Liver (tissue), 9 donors: ENCODE data around the gene UGGT2. TPM values are rescaled to one million over a fixed set of nuclear protein-coding genes. Genes with fewer than 3 reads are reported as not detected.

Source experiments
- DNase-seq: peaks from one replicate; pipeline ENCODE4 v3.0.0-alpha.2; 2017; ENCODE audit warnings: low spot score
- H3K27ac ChIP-seq, 2 donors: one replicate each; pipeline ENCODE4 v1.7.0; 2013; ENCODE audit warnings: inconsistent platforms in 2 of 2, low read length in 2 of 2, control low read depth in 1 of 2, low read depth in 1 of 2, mild to moderate bottlenecking in 1 of 2
- H3K27me3 ChIP-seq, 4 donors: one replicate each; pipeline versions ENCODE4 v1.6.1 to v1.7.0; 2013; ENCODE audit warnings: low read length in 3 of 4, inconsistent platforms in 1 of 4, mild to moderate bottlenecking in 1 of 4, moderate library complexity in 1 of 4; ENCODE audit not compliant: control insufficient read depth in 4 of 4, insufficient read depth in 4 of 4
- H3K36me3 ChIP-seq, 4 donors: one replicate each; pipeline versions ENCODE4 v1.6.1 to v1.7.0; 2013; ENCODE audit warnings: low read length in 3 of 4, mild to moderate bottlenecking in 3 of 4, low read depth in 1 of 4, moderate library complexity in 1 of 4; ENCODE audit not compliant: control insufficient read depth in 4 of 4, insufficient read depth in 3 of 4
- H3K4me1 ChIP-seq, 4 donors: one replicate each; pipeline versions ENCODE4 v1.6.1 to v1.7.0; 2013; ENCODE audit warnings: low read length in 3 of 4, mild to moderate bottlenecking in 3 of 4, moderate library complexity in 1 of 4; ENCODE audit not compliant: control insufficient read depth in 4 of 4, insufficient read depth in 4 of 4
- H3K4me3 ChIP-seq, 3 donors: one replicate each; pipeline versions ENCODE4 v1.6.1 to v1.7.0; 2013; ENCODE audit warnings: low read length in 3 of 3, control low read depth in 1 of 3, low read depth in 1 of 3, mild to moderate bottlenecking in 1 of 3
- H3K9ac ChIP-seq, 2 donors: one replicate each; pipeline ENCODE4 v1.7.0; 2013; ENCODE audit warnings: low read length in 2 of 2, mild to moderate bottlenecking in 2 of 2, moderate library complexity in 2 of 2, control low read depth in 1 of 2, low read depth in 1 of 2
- H3K9me3 ChIP-seq, 4 donors: one replicate each; pipeline versions ENCODE4 v1.6.1 to v1.7.0; 2013; ENCODE audit warnings: low read length in 3 of 4; ENCODE audit not compliant: control insufficient read depth in 4 of 4
- EGR1 ChIP-seq, 2 donors: IDR thresholded peaks; 2 replicates each; pipeline ENCODE4 v1.6.1; 2016 to 2018; ENCODE audit warnings: antibody characterized with exemption in 2 of 2, low read depth in 2 of 2
- FOXA1 ChIP-seq: IDR thresholded peaks from 2 replicates; pipeline ENCODE4 v1.6.1; 2016; ENCODE audit warnings: antibody characterized with exemption
- FOXA2 ChIP-seq: IDR thresholded peaks from 2 replicates; pipeline ENCODE4 v1.6.1; 2016; ENCODE audit warnings: antibody characterized with exemption
- GABPA ChIP-seq, 2 donors: IDR thresholded peaks in 1 of 2; conservative IDR thresholded peaks in 1 of 2; 2 replicates each; pipeline ENCODE4 v1.6.1; 2016; ENCODE audit warnings: antibody characterized with exemption in 2 of 2, mild to moderate bottlenecking in 1 of 2, moderate library complexity in 1 of 2
- HNF4A ChIP-seq, 2 donors: conservative IDR thresholded peaks; 2 replicates each; pipeline ENCODE4 v1.6.1; 2016; ENCODE audit warnings: antibody characterized with exemption in 2 of 2, mild to moderate bottlenecking in 2 of 2
- HNF4G ChIP-seq: IDR thresholded peaks from 2 replicates; pipeline ENCODE4 v1.6.1; 2016; ENCODE audit warnings: antibody characterized with exemption
- JUND ChIP-seq, 2 donors: IDR thresholded peaks; 2 replicates each; pipeline ENCODE4 v1.6.1; 2016; ENCODE audit warnings: antibody characterized with exemption in 2 of 2
- NR2F2 ChIP-seq: IDR thresholded peaks from 2 replicates; pipeline ENCODE4 v1.6.1; 2016; ENCODE audit warnings: antibody characterized with exemption
- RAD21 ChIP-seq, 2 donors: IDR thresholded peaks; 2 replicates each; pipeline ENCODE4 v1.6.1; 2016; ENCODE audit warnings: antibody characterized with exemption in 2 of 2, mild to moderate bottlenecking in 2 of 2
- RXRA ChIP-seq, 2 donors: IDR thresholded peaks; 2 replicates each; pipeline ENCODE4 v1.6.1; 2017 to 2018; ENCODE audit warnings: antibody characterized with exemption in 2 of 2, mild to moderate bottlenecking in 1 of 2
- SP1 ChIP-seq: IDR thresholded peaks from 2 replicates; pipeline ENCODE4 v1.6.1; 2018; ENCODE audit warnings: antibody characterized with exemption, mild to moderate bottlenecking
- TAF1 ChIP-seq: conservative IDR thresholded peaks from 2 replicates; pipeline ENCODE4 v1.6.1; 2016; ENCODE audit warnings: antibody characterized with exemption, mild to moderate bottlenecking
- YY1 ChIP-seq: IDR thresholded peaks from 2 replicates; pipeline ENCODE4 v1.6.1; 2016; ENCODE audit warnings: antibody characterized with exemption, mild to moderate bottlenecking
- WGBS: extraction: QIAGEN DNeasy Blood & Tissue Kit; methylation state at CpG from one replicate; pipeline ENCODE4 v1.1.7; 2013; 5-methylcytosine and 5-hydroxymethylcytosine counted together
- polyA plus RNA-seq, 2 donors: library from polyadenylated mRNA; stranded (reverse) in 1 of 2; unstranded in 1 of 2; fragments of 200-250 nt in 1 of 2; fragments of >200 nt in 1 of 2; fragmentation: Nextera tagmentation in 1 of 2; extraction: Ambion mirVana in 1 of 2; gene quantifications; one replicate each; pipeline versions ENCODE4 v1.2.1 to v1.2.3, GENCODE V29; 2013 to 2015
- total RNA-seq, 2 donors: library from RNA; depleted of rRNA; stranded (reverse); fragments of >200 nt; gene quantifications; one replicate each; pipeline ENCODE4 v1.2.3, GENCODE V29; 2014
- TF ChIP-seq, protein P1 (sequence below): IDR thresholded peaks from 2 replicates; pipeline ENCODE4 v1.6.1; 2016; ENCODE audit warnings: antibody characterized with exemption
- TF ChIP-seq, protein P2 (sequence below): IDR thresholded peaks from 2 replicates; pipeline ENCODE4 v1.6.1; 2016; ENCODE audit warnings: antibody characterized with exemption
- TF ChIP-seq, protein P3 (sequence below): fragments of 150-350 bp; IDR thresholded peaks from 2 replicates; pipeline ENCODE4 v1.5.1; 2017; ENCODE audit warnings: improper control_type of control experiment, low read depth, low read length; ENCODE audit not compliant: missing input control
- TF ChIP-seq, protein P4 (sequence below): IDR thresholded peaks from 2 replicates; pipeline ENCODE4 v1.6.1; 2016; ENCODE audit warnings: antibody characterized with exemption
- TF ChIP-seq, protein P5 (sequence below): IDR thresholded peaks from 2 replicates; pipeline ENCODE4 v1.6.1; 2016; ENCODE audit warnings: antibody characterized with exemption, mild to moderate bottlenecking
- donor health status: healthy.
- donor health status: healthy.
- donor health status: healthy.
- donor health status: healthy.
- donor health status: healthy.

The UGGT2 gene
- total and polyA plus RNA-seq, 4 donors, result 5.6 to 23.0 (median 13.2) TPM

DNA sequence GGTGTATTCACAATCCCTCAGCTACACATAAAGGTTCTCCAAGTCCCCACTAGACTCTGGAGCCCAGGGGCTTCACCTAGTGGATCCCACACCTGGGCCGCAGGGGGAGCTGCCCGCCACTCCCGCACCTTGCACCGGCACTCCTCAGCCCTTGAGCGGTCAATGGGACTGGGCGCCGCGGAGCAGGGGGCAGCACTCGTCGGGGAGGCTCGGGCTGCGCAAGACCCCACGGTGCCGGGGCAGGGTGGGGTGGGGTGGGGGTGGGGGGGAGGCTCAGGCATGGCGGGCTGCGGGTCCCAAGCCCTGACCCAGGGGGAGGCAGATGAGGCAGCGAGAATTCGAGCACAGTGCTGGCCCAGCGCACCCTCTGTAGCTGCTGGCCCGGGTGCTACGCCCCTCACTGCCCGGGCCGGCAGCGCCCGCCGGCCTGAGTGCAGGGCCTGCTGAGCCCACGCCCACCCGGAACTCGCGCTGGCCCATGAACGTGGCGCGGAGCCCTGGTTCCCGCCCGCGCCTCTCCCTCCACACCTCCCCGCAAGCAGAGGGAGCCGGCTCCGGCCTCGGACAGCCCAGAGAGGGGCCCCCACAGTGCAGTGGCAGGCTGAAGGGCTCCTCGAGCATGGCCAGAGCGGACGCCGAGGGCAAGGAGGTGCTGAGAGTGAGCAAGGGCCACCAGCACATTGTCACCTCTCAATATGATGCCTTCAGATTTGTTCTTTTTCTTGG lies 121.7 kb downstream of the UGGT2 start:
- Histone ChIP-seq H3K27ac (no peak overlapping the region), H3K4me3 (no peak overlapping the region), H3K9ac (no peak overlapping the region), H3K9me3 (peaks cover 0 to 8% (median 2%) of the 10 kb centered on the region in 4 donors), H3K36me3 (peaks cover 3 to 9% (median 6%) of the 10 kb centered on the region in 4 donors), H3K4me1 (no peaks in the 10 kb centered on the region), H3K27me3 (no peaks in the 10 kb centered on the region)
- 94% methylated on average over 44 of the region's 44 CpGs for WGBS
- no peak for DNase-seq
- TF ChIP-seq TAF1 (no peak), FOXA2 (no peak), EGR1 (IDR thresholded peaks at IDR 0.05; ENCODE audit: low read depth in 2 of 2) (no peak), JUND (IDR thresholded peaks at IDR 0.05) (no peak), RXRA (IDR thresholded peaks at IDR 0.05) (no peak), SP1 (no peak), GABPA (IDR thresholded peaks at IDR 0.05 in 1 of 2, conservative IDR thresholded peaks at IDR 0.05 in 1 of 2) (no peak), RAD21 (IDR thresholded peaks at IDR 0.05) (no peak), YY1 (no peak), NR2F2 (no peak), HNF4G (no peak), HNF4A (conservative IDR thresholded peaks at IDR 0.05) (no peak), FOXA1 (no peak)
- TF ChIP-seq, protein P1, sequence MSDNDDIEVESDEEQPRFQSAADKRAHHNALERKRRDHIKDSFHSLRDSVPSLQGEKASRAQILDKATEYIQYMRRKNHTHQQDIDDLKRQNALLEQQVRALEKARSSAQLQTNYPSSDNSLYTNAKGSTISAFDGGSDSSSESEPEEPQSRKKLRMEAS, result no peak
- TF ChIP-seq, protein P2, sequence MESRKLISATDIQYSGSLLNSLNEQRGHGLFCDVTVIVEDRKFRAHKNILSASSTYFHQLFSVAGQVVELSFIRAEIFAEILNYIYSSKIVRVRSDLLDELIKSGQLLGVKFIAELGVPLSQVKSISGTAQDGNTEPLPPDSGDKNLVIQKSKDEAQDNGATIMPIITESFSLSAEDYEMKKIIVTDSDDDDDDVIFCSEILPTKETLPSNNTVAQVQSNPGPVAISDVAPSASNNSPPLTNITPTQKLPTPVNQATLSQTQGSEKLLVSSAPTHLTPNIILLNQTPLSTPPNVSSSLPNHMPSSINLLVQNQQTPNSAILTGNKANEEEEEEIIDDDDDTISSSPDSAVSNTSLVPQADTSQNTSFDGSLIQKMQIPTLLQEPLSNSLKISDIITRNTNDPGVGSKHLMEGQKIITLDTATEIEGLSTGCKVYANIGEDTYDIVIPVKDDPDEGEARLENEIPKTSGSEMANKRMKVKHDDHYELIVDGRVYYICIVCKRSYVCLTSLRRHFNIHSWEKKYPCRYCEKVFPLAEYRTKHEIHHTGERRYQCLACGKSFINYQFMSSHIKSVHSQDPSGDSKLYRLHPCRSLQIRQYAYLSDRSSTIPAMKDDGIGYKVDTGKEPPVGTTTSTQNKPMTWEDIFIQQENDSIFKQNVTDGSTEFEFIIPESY, result no peak
- TF ChIP-seq, protein P3, sequence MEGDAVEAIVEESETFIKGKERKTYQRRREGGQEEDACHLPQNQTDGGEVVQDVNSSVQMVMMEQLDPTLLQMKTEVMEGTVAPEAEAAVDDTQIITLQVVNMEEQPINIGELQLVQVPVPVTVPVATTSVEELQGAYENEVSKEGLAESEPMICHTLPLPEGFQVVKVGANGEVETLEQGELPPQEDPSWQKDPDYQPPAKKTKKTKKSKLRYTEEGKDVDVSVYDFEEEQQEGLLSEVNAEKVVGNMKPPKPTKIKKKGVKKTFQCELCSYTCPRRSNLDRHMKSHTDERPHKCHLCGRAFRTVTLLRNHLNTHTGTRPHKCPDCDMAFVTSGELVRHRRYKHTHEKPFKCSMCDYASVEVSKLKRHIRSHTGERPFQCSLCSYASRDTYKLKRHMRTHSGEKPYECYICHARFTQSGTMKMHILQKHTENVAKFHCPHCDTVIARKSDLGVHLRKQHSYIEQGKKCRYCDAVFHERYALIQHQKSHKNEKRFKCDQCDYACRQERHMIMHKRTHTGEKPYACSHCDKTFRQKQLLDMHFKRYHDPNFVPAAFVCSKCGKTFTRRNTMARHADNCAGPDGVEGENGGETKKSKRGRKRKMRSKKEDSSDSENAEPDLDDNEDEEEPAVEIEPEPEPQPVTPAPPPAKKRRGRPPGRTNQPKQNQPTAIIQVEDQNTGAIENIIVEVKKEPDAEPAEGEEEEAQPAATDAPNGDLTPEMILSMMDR, result no peak
- TF ChIP-seq, protein P4, sequence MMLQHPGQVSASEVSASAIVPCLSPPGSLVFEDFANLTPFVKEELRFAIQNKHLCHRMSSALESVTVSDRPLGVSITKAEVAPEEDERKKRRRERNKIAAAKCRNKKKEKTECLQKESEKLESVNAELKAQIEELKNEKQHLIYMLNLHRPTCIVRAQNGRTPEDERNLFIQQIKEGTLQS, result no peak
- TF ChIP-seq, protein P5, sequence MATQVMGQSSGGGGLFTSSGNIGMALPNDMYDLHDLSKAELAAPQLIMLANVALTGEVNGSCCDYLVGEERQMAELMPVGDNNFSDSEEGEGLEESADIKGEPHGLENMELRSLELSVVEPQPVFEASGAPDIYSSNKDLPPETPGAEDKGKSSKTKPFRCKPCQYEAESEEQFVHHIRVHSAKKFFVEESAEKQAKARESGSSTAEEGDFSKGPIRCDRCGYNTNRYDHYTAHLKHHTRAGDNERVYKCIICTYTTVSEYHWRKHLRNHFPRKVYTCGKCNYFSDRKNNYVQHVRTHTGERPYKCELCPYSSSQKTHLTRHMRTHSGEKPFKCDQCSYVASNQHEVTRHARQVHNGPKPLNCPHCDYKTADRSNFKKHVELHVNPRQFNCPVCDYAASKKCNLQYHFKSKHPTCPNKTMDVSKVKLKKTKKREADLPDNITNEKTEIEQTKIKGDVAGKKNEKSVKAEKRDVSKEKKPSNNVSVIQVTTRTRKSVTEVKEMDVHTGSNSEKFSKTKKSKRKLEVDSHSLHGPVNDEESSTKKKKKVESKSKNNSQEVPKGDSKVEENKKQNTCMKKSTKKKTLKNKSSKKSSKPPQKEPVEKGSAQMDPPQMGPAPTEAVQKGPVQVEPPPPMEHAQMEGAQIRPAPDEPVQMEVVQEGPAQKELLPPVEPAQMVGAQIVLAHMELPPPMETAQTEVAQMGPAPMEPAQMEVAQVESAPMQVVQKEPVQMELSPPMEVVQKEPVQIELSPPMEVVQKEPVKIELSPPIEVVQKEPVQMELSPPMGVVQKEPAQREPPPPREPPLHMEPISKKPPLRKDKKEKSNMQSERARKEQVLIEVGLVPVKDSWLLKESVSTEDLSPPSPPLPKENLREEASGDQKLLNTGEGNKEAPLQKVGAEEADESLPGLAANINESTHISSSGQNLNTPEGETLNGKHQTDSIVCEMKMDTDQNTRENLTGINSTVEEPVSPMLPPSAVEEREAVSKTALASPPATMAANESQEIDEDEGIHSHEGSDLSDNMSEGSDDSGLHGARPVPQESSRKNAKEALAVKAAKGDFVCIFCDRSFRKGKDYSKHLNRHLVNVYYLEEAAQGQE, result no peak
